Measurements from ENCODE around the gene FCHSD1.

FCHSD1 gene

DNA sequence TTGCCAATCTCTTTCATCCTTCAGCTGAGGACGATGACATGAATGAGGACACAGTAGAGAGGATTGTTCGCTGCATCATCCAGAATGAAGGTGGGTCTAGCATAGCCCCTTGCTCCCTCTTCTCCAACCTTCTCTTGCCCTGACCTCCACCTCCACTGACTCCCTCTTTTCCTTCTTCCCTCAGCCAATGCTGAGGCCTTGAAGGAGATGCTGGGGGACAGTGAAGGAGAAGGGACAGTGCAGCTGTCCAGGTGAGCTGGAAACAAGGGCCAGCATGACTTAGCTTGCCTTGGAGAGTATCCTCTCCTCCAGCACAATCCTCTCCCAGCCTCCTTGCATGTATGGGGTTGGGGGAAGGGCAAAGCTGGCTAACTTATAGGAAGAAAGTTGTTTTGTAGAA lies 12.4 kb downstream of the FCHSD1 start:
- no peak overlapping the region for H3K4me3 ChIP-seq (replicated peaks; ENCODE audit: low read depth, low read length)
- peaks cover 2% of the 10 kb centered on the region for H3K36me3 ChIP-seq (ENCODE audit: control insufficient read depth, insufficient read depth, low read length)
- DNase-seq (ENCODE audit: extremely low read depth, insufficient read length): no peak
- TF ChIP-seq, protein P1, sequence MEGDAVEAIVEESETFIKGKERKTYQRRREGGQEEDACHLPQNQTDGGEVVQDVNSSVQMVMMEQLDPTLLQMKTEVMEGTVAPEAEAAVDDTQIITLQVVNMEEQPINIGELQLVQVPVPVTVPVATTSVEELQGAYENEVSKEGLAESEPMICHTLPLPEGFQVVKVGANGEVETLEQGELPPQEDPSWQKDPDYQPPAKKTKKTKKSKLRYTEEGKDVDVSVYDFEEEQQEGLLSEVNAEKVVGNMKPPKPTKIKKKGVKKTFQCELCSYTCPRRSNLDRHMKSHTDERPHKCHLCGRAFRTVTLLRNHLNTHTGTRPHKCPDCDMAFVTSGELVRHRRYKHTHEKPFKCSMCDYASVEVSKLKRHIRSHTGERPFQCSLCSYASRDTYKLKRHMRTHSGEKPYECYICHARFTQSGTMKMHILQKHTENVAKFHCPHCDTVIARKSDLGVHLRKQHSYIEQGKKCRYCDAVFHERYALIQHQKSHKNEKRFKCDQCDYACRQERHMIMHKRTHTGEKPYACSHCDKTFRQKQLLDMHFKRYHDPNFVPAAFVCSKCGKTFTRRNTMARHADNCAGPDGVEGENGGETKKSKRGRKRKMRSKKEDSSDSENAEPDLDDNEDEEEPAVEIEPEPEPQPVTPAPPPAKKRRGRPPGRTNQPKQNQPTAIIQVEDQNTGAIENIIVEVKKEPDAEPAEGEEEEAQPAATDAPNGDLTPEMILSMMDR (IDR thresholded peaks at IDR 0.05; ENCODE audit: insufficient read depth, low read length, poor library complexity, severe bottlenecking): no peak
- no peaks in the 10 kb centered on the region for H3K27me3 ChIP-seq (replicated peaks; ENCODE audit: control insufficient read depth, insufficient read depth, low read length)

DNA sequence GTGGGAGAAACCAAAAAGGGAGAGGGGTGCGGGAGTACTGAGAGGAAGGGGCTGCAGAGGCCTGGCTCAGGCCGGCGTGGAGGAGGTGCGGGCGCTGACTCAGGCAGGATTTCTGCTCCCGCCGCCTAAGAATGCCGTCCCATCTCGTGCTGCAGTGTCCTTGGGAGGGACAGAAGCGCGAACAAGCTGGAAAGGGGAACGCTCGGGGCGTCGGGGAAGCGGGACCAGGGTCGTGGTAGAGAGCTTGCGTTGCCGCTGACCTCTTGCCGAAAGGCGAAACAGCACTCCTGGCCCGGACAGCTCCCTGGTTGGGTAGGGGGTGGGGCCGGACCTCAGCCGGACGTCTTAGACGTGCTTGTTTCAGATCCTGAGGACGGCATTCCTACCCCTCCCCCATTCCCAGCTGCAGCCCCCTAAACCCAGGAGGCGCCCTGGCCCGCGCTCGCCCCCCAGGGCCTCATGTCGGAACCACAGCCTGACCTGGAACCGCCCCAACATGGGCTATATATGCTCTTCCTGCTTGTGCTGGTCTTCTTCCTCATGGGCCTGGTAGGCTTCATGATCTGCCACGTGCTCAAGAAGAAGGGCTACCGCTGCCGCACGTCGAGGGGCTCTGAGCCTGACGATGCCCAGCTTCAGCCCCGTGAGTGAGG lies 13.3 kb downstream of the FCHSD1 start:
- Histone ChIP-seq H3K36me3 (ENCODE audit: control insufficient read depth, insufficient read depth, low read length) (no peaks in the 10 kb centered on the region; the same call in none of the 2 replicates), H3K27me3 (replicated peaks; ENCODE audit: control insufficient read depth, insufficient read depth, low read length) (no peaks in the 10 kb centered on the region), H3K4me3 (replicated peaks; ENCODE audit: low read depth, low read length) (peak overlapping the region; percentile 91)
- DNase-seq (ENCODE audit: extremely low read depth, insufficient read length): peak; percentile 81
- TF ChIP-seq, protein P1 (IDR thresholded peaks at IDR 0.05; ENCODE audit: insufficient read depth, low read length, poor library complexity, severe bottlenecking): peak; percentile 69

DNA sequence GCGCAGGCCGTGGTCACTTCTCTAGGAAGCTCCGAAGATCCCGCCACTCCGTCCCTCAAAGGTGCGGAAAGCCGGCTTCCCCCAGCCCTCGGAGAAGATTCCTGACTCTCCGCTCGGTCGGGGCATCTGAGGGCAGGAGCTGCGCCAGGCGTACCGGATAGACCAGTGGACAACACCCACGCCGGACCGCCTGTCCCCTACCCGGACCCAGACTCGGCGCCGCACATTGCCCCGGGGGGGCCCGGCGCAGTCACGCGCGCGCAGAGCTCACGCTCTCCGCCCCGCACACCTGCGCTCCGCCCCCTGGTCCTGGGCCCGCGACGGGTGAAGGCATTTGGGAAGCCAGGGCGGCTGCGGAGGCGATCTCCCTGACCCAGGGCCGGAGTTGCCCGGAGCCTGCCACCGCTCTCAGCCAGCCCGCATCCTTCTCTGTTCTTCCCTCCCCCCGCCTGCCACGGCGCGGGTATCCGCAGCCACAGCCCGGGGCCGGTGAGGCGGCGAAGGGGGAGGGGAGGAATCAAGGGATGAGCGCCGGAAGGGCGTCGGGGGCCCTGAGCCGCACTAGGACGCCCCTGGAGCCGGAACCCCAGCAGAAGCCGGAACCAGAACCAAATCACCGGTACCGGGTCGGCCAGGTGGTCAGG lies 14.0 kb downstream of the FCHSD1 start:
- no peaks in the 10 kb centered on the region for H3K27me3 ChIP-seq (replicated peaks; ENCODE audit: control insufficient read depth, insufficient read depth, low read length)
- TF ChIP-seq, protein P1 (IDR thresholded peaks at IDR 0.05; ENCODE audit: insufficient read depth, low read length, poor library complexity, severe bottlenecking): no peak
- peaks cover 3% of the 10 kb centered on the region for H3K36me3 ChIP-seq (ENCODE audit: control insufficient read depth, insufficient read depth, low read length)
- peak overlapping the region; percentile 91 for H3K4me3 ChIP-seq (replicated peaks; ENCODE audit: low read depth, low read length)
- peak; percentile 74 for DNase-seq (ENCODE audit: extremely low read depth, insufficient read length)

DNA sequence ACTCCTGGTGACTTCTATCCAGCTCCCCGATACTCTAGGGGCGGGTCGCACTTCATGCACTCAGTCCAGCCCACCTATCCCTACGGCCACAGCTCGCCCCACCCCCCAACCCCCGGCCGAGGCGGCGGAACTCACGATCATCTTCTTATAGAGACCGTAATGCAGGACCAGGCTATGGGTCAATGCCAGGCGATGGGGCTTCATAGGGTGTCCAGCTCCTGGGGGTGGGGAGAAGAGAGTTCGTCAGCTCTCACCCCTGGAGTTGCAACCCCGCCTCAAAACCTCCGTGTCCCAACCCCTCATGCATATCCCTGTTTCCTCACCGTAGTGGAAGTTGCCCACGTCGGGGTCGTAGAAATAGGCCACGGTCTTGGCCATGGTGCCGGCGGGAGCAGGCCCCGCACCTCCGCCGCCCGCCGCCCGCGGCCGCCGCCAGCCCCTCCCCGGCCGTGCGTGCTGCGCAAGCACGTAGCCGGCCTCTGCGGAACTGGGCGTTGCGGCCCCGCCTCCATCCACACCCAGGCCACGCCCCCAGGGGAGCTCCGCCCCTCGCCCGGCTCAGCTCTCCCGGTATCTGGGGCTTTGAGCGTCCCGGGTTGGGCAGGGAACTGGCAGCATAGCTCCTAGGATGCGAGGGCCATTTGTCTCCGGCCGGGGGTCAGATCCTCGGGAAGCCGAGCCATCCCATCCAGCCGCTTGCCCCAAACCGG lies 14.7 kb downstream of the FCHSD1 start, which contains the start of the genes HDAC3 and RELL2:
TSS of gene HDAC3 (minus strand) at position 437 of the 710 bp plus-strand sequence. CDS start at position 378, 59 bp downstream.
TSS of gene RELL2 (plus strand) at position 585 of the 710 bp plus-strand sequence. CDS start 1,229 bp downstream, outside the sequence.
- DNase-seq (ENCODE audit: extremely low read depth, insufficient read length): peak; percentile 94
- Histone ChIP-seq H3K36me3 (ENCODE audit: control insufficient read depth, insufficient read depth, low read length) (peaks cover 3% of the 10 kb centered on the region), H3K27me3 (replicated peaks; ENCODE audit: control insufficient read depth, insufficient read depth, low read length) (no peaks in the 10 kb centered on the region), H3K4me3 (replicated peaks; ENCODE audit: low read depth, low read length) (peak within 1 kb of the TSS; percentile 91)
- TF ChIP-seq, protein P1 (IDR thresholded peaks at IDR 0.05; ENCODE audit: insufficient read depth, low read length, poor library complexity, severe bottlenecking): no peak

DNA sequence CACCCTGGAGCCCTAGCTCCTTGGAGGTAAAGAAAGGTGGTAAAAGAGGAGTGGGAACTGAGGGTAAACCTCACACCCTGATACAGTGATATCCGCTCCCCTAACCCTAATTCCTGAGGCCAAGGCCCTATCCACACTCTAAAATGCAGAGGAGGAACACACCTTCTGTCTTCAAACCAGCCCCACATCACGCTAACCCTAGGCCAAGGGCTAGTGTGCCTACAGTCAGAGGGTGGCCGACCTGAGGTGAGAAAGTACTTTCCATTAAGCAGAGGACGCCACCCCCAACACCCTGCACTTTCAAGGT lies 15.2 kb downstream of the FCHSD1 start:
- no peak for DNase-seq (ENCODE audit: extremely low read depth, insufficient read length)
- TF ChIP-seq, protein P1 (IDR thresholded peaks at IDR 0.05; ENCODE audit: insufficient read depth, low read length, poor library complexity, severe bottlenecking): no peak
- Histone ChIP-seq H3K4me3 (replicated peaks; ENCODE audit: low read depth, low read length) (peak overlapping the region; percentile 91), H3K36me3 (ENCODE audit: control insufficient read depth, insufficient read depth, low read length) (peaks cover 3% of the 10 kb centered on the region), H3K27me3 (replicated peaks; ENCODE audit: control insufficient read depth, insufficient read depth, low read length) (no peaks in the 10 kb centered on the region)

All from GM06990 (cell line).